Measurements from ENCODE around the gene NRL. TPM values are rescaled to one million over a fixed set of nuclear protein-coding genes. Genes with fewer than 3 reads are reported as not detected.
"Not testable (repeated sequence)": the region's sequence is repeated elsewhere in the genome, so short reads cannot be mapped to it uniquely, and the experiment has no call there.

The NRL gene
- polyA plus RNA-seq, 3 donors: 1.5 to 1.7 (median 1.6) TPM

- WGBS, 3 donors: 1% methylated on average over 63 to 92 of the region's 92 CpGs
- H3K27ac ChIP-seq (ENCODE audit: low read depth, low read length): no peak within 1 kb of the TSS
Measured at GRCh38 chr14:24051789-24052655, 62.7 kb downstream of the NRL start, which contains the start of gene CARMIL3. Gene CARMIL3 (plus strand): TSS chr14:24052009. CDS start chr14:24052154, 145 bp downstream.

GRCh38 chr14:24051176-24051788 is 63.5 kb downstream of the NRL start:
- WGBS, 3 donors: 21 to 29% (median 26%) methylated on average over 20 of the region's 20 CpGs
- H3K27ac ChIP-seq (ENCODE audit: low read depth, low read length): no peak overlapping the region

GRCh38 chr14:24050753-24051152 is 64.0 kb downstream of the NRL start:
- not testable (repeated sequence) for H3K27ac ChIP-seq (ENCODE audit: low read depth, low read length)
- WGBS, 3 donors: 70 to 84% (median 73%) methylated on average over 8 of the region's 8 CpGs

- 53 to 88% (median 82%) methylated on average over 2 of the region's 2 CpGs for WGBS, 3 donors
- H3K27ac ChIP-seq (ENCODE audit: low read depth, low read length): not testable (repeated sequence)
Measured at GRCh38 chr14:24049002-24049401, 65.7 kb downstream of the NRL start.

- H3K27ac ChIP-seq (ENCODE audit: low read depth, low read length): no peak overlapping the region
- WGBS, 3 donors: 25 to 51% (median 38%) methylated on average over 5 of the region's 5 CpGs
Measured at GRCh38 chr14:24042746-24043145, 72.0 kb downstream of the NRL start.

- H3K27ac ChIP-seq (ENCODE audit: low read depth, low read length): no peak overlapping the region
- 40 to 61% (median 56%) methylated on average over 2 of the region's 2 CpGs for WGBS, 3 donors
Measured at GRCh38 chr14:24040692-24041091, 74.1 kb downstream of the NRL start.

- H3K27ac ChIP-seq (ENCODE audit: low read depth, low read length): no peak overlapping the region
- WGBS, 3 donors: 68 to 81% (median 77%) methylated on average over 2 of the region's 2 CpGs
Measured at GRCh38 chr14:24038686-24039085, 76.1 kb downstream of the NRL start.

- no peak overlapping the region for H3K27ac ChIP-seq (ENCODE audit: low read depth, low read length)
- 69 to 83% (median 82%) methylated on average over 14 of the region's 14 CpGs for WGBS, 3 donors
Measured at GRCh38 chr14:24037658-24038037, 77.1 kb downstream of the NRL start.

GRCh38 chr14:24036963-24037657 is 77.6 kb downstream of the NRL start:
- not testable (repeated sequence) for H3K27ac ChIP-seq (ENCODE audit: low read depth, low read length)
- WGBS, 3 donors: 34 to 49% (median 40%) methylated on average over 10 of the region's 10 CpGs

- H3K27ac ChIP-seq (ENCODE audit: low read depth, low read length): no peak overlapping the region
- 0 to 1% (median 0%) methylated on average over 39 to 50 of the region's 50 CpGs for WGBS, 3 donors
Measured at GRCh38 chr14:24036169-24036962, 78.4 kb downstream of the NRL start.

- not testable (repeated sequence) for H3K27ac ChIP-seq (ENCODE audit: low read depth, low read length)
- WGBS, 3 donors: 33 to 54% (median 53%) methylated on average over 3 of the region's 4 CpGs
Measured at GRCh38 chr14:24035769-24036168, 79.0 kb downstream of the NRL start.

- 40 to 86% (median 75%) methylated on average over 2 of the region's 2 CpGs for WGBS, 3 donors
- no peak overlapping the region for H3K27ac ChIP-seq (ENCODE audit: low read depth, low read length)
Measured at GRCh38 chr14:24032727-24033418, 81.9 kb downstream of the NRL start.

- 87 to 94% (median 93%) methylated on average over 2 of the region's 2 CpGs for WGBS, 3 donors
- not testable (repeated sequence) for H3K27ac ChIP-seq (ENCODE audit: low read depth, low read length)
Measured at GRCh38 chr14:24031331-24031730, 83.4 kb downstream of the NRL start.

GRCh38 chr14:24029687-24030086 is 85.1 kb downstream of the NRL start:
- not testable (repeated sequence) for H3K27ac ChIP-seq (ENCODE audit: low read depth, low read length)
- WGBS, 3 donors: 94 to 95% (median 94%) methylated on average over 2 of the region's 3 CpGs
